HepG2 (cell line): ENCODE results near the gene PALMD.

ENCODE experiments used
- CTCF ChIP-seq: sonication (generic); formaldehyde crosslinking; IDR thresholded peaks from 2 replicates; pipeline ENCODE4 v1.5.0; 2020; ENCODE audit warnings: mild to moderate bottlenecking, missing genetic modification reagents, moderate library complexity
- FOSL2 ChIP-seq: sonication (generic); formaldehyde crosslinking; IDR thresholded peaks from 2 replicates; pipeline ENCODE4 v1.4.0; 2020; ENCODE audit warnings: missing genetic modification reagents
- MAFG ChIP-seq: sonication (generic); formaldehyde crosslinking; IDR thresholded peaks from 2 replicates; pipeline ENCODE4 v1.5.1; 2020; ENCODE audit warnings: mild to moderate bottlenecking, missing genetic modification reagents
- SRY ChIP-seq: sonication (generic); formaldehyde crosslinking; IDR thresholded peaks from 2 replicates; pipeline ENCODE4 v1.8.0; 2022; ENCODE audit warnings: mild to moderate bottlenecking, missing genetic modification reagents
- ZNF670 ChIP-seq: sonication (generic); formaldehyde crosslinking; IDR thresholded peaks from 2 replicates; pipeline ENCODE4 v1.8.0; 2022; ENCODE audit warnings: mild to moderate bottlenecking, missing genetic modification reagents, borderline replicate concordance

GRCh38 chr1:99738858-99739465 lies 93.0 kb downstream of the PALMD start:
- no peak for TF ChIP-seq MAFG (CRISPR knock-in tag)
- no peak for TF ChIP-seq CTCF
- TF ChIP-seq SRY (CRISPR knock-in tag), result no peak
- TF ChIP-seq FOSL2 (CRISPR knock-in tag), result peak; percentile 15; the same call in 1 of the 2 replicates
- no peak for TF ChIP-seq ZNF670 (CRISPR knock-in tag)
